Lung (tissue), 12 donors: ENCODE results near the gene ATG10. TPM values are rescaled to one million over a fixed set of nuclear protein-coding genes. Genes with fewer than 3 reads are reported as not detected.

Source experiments
- ATAC-seq: fragments of 200-7000 bp; cut with Tn5 transposase; one replicate; pipeline ENCODE4 v1.9.1; 2020; ENCODE audit warnings: moderate number of reproducible peaks; ENCODE audit not compliant: insufficient read depth, low FRiP score
- DNase-seq, 3 donors: peaks; one replicate each; pipeline ENCODE4 v3.0.0-alpha.2; 2013 to 2017
- H3K27ac ChIP-seq, 2 donors: one replicate each; pipeline ENCODE4 v1.5.1; 2013; ENCODE audit warnings: mild to moderate bottlenecking in 2 of 2, moderate library complexity in 2 of 2, control low read depth in 1 of 2, inconsistent platforms in 1 of 2, low read depth in 1 of 2, low read length in 1 of 2
- H3K27me3 ChIP-seq, 3 donors: one replicate each; pipeline ENCODE4 v1.5.1; 2013; ENCODE audit warnings: low read length in 2 of 3; ENCODE audit not compliant: control insufficient read depth in 3 of 3, insufficient read depth in 3 of 3
- H3K36me3 ChIP-seq, 4 donors: one replicate each; pipeline ENCODE4 v1.5.1; 2013; ENCODE audit warnings: low read length in 4 of 4, mild to moderate bottlenecking in 1 of 4, moderate library complexity in 1 of 4; ENCODE audit not compliant: control insufficient read depth in 4 of 4, insufficient read depth in 4 of 4
- H3K4me1 ChIP-seq, 5 donors: one replicate each; pipeline ENCODE4 v1.5.1; 2013; ENCODE audit warnings: low read length in 5 of 5, mild to moderate bottlenecking in 2 of 5, moderate library complexity in 1 of 5; ENCODE audit not compliant: control insufficient read depth in 5 of 5, insufficient read depth in 5 of 5
- H3K4me3 ChIP-seq: one replicate; pipeline ENCODE4 v1.5.1; 2013; ENCODE audit warnings: mild to moderate bottlenecking, control low read depth, moderate library complexity
- H3K9ac ChIP-seq, 2 donors: one replicate each; pipeline ENCODE4 v1.5.1; 2013; ENCODE audit warnings: low read length in 2 of 2, control low read depth in 1 of 2; ENCODE audit not compliant: insufficient read depth in 1 of 2
- H3K9me3 ChIP-seq, 4 donors: one replicate each; pipeline ENCODE4 v1.5.1; 2013; ENCODE audit warnings: low read length in 3 of 4, mild to moderate bottlenecking in 1 of 4, moderate library complexity in 1 of 4; ENCODE audit not compliant: control insufficient read depth in 4 of 4, insufficient read depth in 3 of 4
- CTCF ChIP-seq: IDR thresholded peaks from 2 replicates; pipeline ENCODE4 v1.5.1; 2012; ENCODE audit warnings: mild to moderate bottlenecking; ENCODE audit errors: control extremely low read depth, extremely low read depth
- WGBS, 2 donors: extraction: QIAGEN DNeasy Blood & Tissue Kit; methylation state at CpG; one replicate each; pipeline ENCODE4 v1.1.7; 2013; 5-methylcytosine and 5-hydroxymethylcytosine counted together
- polyA plus RNA-seq, 2 donors: library from polyadenylated mRNA; stranded (reverse); fragments of 200-250 nt; gene quantifications; one replicate each; pipeline ENCODE4 v1.2.1, GENCODE V29; 2013
- total RNA-seq, 2 donors: library from RNA; depleted of rRNA in 1 of 2; stranded (reverse); fragments of >200 nt in 1 of 2; gene quantifications; one replicate each; pipeline ENCODE4 v1.2.1, GENCODE V29; 2014 to 2021
- donor health status: control.
- donor health status: control.
- donor health status: Bipolar disorder and iron deficiency.
- donor health status: healthy.
- donor health status: DM: yes; HTN: yes; CAD: no.

Gene ATG10
- total and polyA plus RNA-seq, 4 donors = 4.6 to 10.2 (median 5.8) TPM

- DNase-seq = no peak
- WGBS, 2 donors = 91 to 92% methylated on average over 5 of the region's 5 CpGs
- TF ChIP-seq CTCF = no peak
- Histone ChIP-seq H3K9me3 (no peaks in the 10 kb centered on the region), H3K4me1 (peaks cover 0 to 2% (median 0%) of the 10 kb centered on the region in 5 donors), H3K9ac (no peak overlapping the region), H3K4me3 (no peak overlapping the region), H3K27ac (no peak overlapping the region), H3K27me3 (no peaks in the 10 kb centered on the region), H3K36me3 (peaks cover 0 to 2% (median 0%) of the 10 kb centered on the region in 4 donors)
- no peak for ATAC-seq
These were observed 105.7 kb downstream of the ATG10 start for GRCh38 chr5:82077496-82077895.

GRCh38 chr5:82091617-82092016 is 119.8 kb downstream of the ATG10 start:
- WGBS, 2 donors = 71 to 96% methylated on average over 1 of the region's 1 CpG
- Histone ChIP-seq H3K36me3 (peaks cover 0 to 2% (median 0%) of the 10 kb centered on the region in 4 donors), H3K27me3 (no peaks in the 10 kb centered on the region), H3K27ac (no peak overlapping the region), H3K9ac (no peak overlapping the region), H3K4me1 (no peaks in the 10 kb centered on the region), H3K4me3 (no peak overlapping the region), H3K9me3 (peaks cover 0 to 4% (median 1%) of the 10 kb centered on the region in 4 donors)
- no peak for TF ChIP-seq CTCF
- DNase-seq (no peak), ATAC-seq (no peak)

GRCh38 chr5:82095536-82095935 is 123.7 kb downstream of the ATG10 start:
- TF ChIP-seq CTCF = no peak

GRCh38 chr5:82096249-82096648 is 124.4 kb downstream of the ATG10 start:
- DNase-seq = no peak
- no peak overlapping the region for H3K9ac ChIP-seq
- ATAC-seq = no peak
- H3K4me3 ChIP-seq = no peak overlapping the region
- no peaks in the 10 kb centered on the region for H3K4me1 ChIP-seq
- peaks cover 0 to 4% (median 1%) of the 10 kb centered on the region in 4 donors for H3K9me3 ChIP-seq
- H3K36me3 ChIP-seq = peaks cover 0 to 2% (median 0%) of the 10 kb centered on the region in 4 donors
- no peaks in the 10 kb centered on the region for H3K27me3 ChIP-seq
- no peak overlapping the region for H3K27ac ChIP-seq
- TF ChIP-seq CTCF = no peak

More at GRCh38 chr5:82095536-82095935, 123.7 kb downstream of the ATG10 start:
- Histone ChIP-seq H3K9ac (no peak overlapping the region), H3K36me3 (peaks cover 0 to 2% (median 0%) of the 10 kb centered on the region in 4 donors), H3K27ac (no peak overlapping the region), H3K9me3 (peaks cover 0 to 4% (median 1%) of the 10 kb centered on the region in 4 donors), H3K4me3 (no peak overlapping the region), H3K27me3 (no peaks in the 10 kb centered on the region), H3K4me1 (no peaks in the 10 kb centered on the region)
- 97 to 99% methylated on average over 2 of the region's 2 CpGs for WGBS, 2 donors
- ATAC-seq (no peak), DNase-seq (no peak)
